Left lung (tissue), 10 donors: Measurements from ENCODE around the gene PPP2R2C. TPM values are rescaled to one million over a fixed set of nuclear protein-coding genes. Genes with fewer than 3 reads are reported as not detected.

Experiments
- ATAC-seq: fragments of 200-7000 bp; cut with Tn5 transposase; one replicate; pipeline ENCODE4 v1.9.1; 2020; ENCODE audit warnings: moderate library complexity
- DNase-seq, 4 donors: peaks; one replicate each; pipeline ENCODE4 v3.0.0-alpha.2; 2013 to 2020
- H3K27ac ChIP-seq, 2 donors: fragments of 200-600 bp; sonication (generic) in 1 of 2; one replicate each; pipeline versions ENCODE4 v1.5.0 to v1.8.0; 2020 to 2021
- H3K27me3 ChIP-seq, 2 donors: fragments of 200-600 bp; sonication (generic) in 1 of 2; one replicate each; pipeline versions ENCODE4 v1.5.0 to v1.8.0; 2020 to 2021
- H3K36me3 ChIP-seq, 2 donors: fragments of 200-600 bp; sonication (generic) in 1 of 2; one replicate each; pipeline versions ENCODE4 v1.5.0 to v1.8.0; 2020 to 2021
- H3K4me1 ChIP-seq, 2 donors: fragments of 200-600 bp; one replicate each; pipeline ENCODE4 v1.8.0; 2021
- H3K4me3 ChIP-seq, 2 donors: fragments of 200-600 bp; sonication (generic) in 1 of 2; one replicate each; pipeline versions ENCODE4 v1.5.0 to v1.8.0; 2020 to 2021; ENCODE audit warnings: mild to moderate bottlenecking in 1 of 2
- H3K9me3 ChIP-seq, 2 donors: fragments of 200-600 bp; sonication (generic) in 1 of 2; one replicate each; pipeline versions ENCODE4 v1.5.0 to v1.8.0; 2020 to 2021
- intact Hi-C, 2 donors: fragments of 100-400 bp; cut with DNase I; formaldehyde crosslinking; loops; one replicate each; pipeline versions ENCODE4 v1.11.2 to v1.14.2; 2022
- polyA plus RNA-seq, 6 donors: library from polyadenylated mRNA; unstranded; fragments of 120-200 nt; gene quantifications; one replicate each; pipeline ENCODE4 v1.2.1, GENCODE V29; 2013; ENCODE audit not compliant: insufficient read length in 6 of 6
- total RNA-seq, 2 donors: library from RNA; stranded (reverse); fragmentation: NEBNext Ultra II Directional; extraction: Animal tissue kit (Norgen Biotek cat#: 25700); gene quantifications; one replicate each; pipeline ENCODE4 v1.2.1, GENCODE V29; 2021
- TF ChIP-seq, protein P1 (sequence below), 2 donors: fragments of 200-600 bp; sonication (generic) in 1 of 2; IDR thresholded peaks; one replicate each; pipeline versions ENCODE4 v1.5.0 to v1.8.0; 2021; ENCODE audit warnings: antibody characterized with exemption in 2 of 2
- donor health status: DM: no; HTN: yes; CAD: no.
- donor health status: DM: no; HTN: no; CAD: no.

Gene PPP2R2C
- total and polyA plus RNA-seq, 8 donors = 0.29 to 0.50 (median 0.43) TPM; not detected in 1

DNA sequence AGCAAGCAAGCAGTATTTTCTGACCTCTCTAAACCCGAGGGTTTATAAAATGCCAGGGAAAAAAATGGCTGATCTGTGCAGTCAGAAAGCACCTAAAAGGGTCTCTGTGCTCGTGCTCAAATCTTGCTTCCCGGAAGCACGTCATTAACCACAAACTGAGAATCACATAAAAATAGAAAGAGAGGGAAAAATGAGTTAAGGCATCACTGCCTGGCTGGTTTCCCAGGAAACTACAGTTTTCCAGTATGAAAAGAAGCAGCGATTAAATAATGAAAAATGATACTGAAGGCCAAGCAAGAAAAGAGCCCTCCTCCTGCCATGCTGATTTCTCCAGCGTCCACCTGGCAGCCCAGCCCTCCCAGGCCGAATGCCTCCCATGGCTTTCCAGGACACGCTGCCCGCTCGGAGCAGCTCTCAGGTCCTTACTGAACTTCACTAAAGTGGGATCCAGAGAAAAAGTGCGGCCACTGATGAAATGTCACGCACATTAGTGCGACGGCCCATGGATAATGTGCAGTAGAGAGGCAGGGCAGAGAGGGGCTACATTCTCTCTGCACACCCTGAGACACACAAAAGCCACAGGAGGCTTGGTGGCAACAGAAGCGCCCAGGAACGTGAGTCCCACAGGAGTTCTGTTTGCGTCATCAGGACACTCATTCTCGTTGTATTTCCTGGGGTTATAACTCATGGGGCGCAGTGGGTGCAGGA, 122.4 kb downstream of the PPP2R2C start:
- TF ChIP-seq, protein P1, sequence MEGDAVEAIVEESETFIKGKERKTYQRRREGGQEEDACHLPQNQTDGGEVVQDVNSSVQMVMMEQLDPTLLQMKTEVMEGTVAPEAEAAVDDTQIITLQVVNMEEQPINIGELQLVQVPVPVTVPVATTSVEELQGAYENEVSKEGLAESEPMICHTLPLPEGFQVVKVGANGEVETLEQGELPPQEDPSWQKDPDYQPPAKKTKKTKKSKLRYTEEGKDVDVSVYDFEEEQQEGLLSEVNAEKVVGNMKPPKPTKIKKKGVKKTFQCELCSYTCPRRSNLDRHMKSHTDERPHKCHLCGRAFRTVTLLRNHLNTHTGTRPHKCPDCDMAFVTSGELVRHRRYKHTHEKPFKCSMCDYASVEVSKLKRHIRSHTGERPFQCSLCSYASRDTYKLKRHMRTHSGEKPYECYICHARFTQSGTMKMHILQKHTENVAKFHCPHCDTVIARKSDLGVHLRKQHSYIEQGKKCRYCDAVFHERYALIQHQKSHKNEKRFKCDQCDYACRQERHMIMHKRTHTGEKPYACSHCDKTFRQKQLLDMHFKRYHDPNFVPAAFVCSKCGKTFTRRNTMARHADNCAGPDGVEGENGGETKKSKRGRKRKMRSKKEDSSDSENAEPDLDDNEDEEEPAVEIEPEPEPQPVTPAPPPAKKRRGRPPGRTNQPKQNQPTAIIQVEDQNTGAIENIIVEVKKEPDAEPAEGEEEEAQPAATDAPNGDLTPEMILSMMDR (IDR thresholded peaks at IDR 0.05) = no peak
- Histone ChIP-seq H3K9me3 (no peaks in the 10 kb centered on the region), H3K27me3 (peaks cover 0 to 62% of the 10 kb centered on the region in 2 donors), H3K4me1 (no peaks in the 10 kb centered on the region), H3K4me3 (no peak overlapping the region), H3K36me3 (no peaks in the 10 kb centered on the region), H3K27ac (no peak overlapping the region)
- ATAC-seq = no peak
- peak in 1 of 4 donors; percentile 44 for DNase-seq
- intact Hi-C loops = no loop called here

DNA sequence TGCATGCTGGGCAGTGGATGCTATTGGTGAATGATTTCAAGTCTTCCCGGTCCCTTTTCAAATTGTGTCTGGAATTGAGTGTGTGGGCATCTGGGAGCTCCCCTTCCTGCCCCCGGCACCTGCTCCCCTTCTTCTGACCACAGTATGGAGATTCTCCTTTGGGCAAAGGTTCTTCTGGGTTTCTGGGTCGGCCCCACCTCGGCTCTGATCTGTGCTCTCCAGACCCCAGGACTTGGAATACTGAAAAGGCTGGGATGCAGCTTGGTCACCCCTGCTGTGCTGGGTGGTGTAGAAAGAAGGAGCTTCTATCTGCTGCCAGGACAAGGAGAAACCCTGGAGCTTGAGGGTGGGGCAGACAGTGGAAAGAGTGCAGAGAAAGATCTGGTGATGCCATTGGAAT, 124.0 kb downstream of the PPP2R2C start:
- Histone ChIP-seq H3K9me3 (no peaks in the 10 kb centered on the region), H3K4me3 (no peak overlapping the region), H3K4me1 (no peaks in the 10 kb centered on the region), H3K27ac (no peak overlapping the region), H3K27me3 (peaks cover 0 to 62% of the 10 kb centered on the region in 2 donors), H3K36me3 (no peaks in the 10 kb centered on the region)
- TF ChIP-seq, protein P1 (IDR thresholded peaks at IDR 0.05) = no peak
- ATAC-seq (no peak), DNase-seq (peak in 1 of 4 donors; percentile 17)
- intact Hi-C loops = no loop called here

DNA sequence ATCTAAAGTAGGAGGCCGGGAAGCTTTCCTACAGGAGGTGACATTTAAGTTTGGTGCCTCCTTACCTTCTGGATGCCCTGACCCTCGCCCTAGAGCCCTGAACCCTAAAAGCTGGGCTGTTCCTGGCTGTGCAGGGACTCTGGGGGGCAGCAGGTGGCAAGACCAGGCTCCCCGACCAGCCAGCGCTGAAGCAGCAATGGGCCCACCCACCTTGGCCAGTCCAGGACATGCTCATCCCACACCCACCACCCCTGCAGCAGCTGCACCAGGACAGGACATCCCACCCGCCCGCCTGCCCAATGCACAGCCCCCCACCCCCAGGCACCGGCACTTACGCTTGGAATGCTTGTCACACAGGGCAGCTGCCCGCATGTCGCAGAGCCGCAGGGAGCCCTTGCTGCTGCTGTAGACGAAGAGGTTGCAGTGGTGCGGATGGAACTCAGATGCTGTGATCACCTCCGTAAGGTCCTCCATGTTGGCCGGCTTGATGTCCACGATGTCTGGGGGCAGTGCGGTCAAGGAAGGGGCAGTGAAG, 124.8 kb downstream of the PPP2R2C start:
- no peaks in the 10 kb centered on the region for H3K9me3 ChIP-seq
- TF ChIP-seq, protein P1 (IDR thresholded peaks at IDR 0.05) = no peak
- H3K4me3 ChIP-seq = no peak overlapping the region
- H3K27me3 ChIP-seq = peaks cover 0 to 62% of the 10 kb centered on the region in 2 donors
- ATAC-seq = no peak
- no peaks in the 10 kb centered on the region for H3K4me1 ChIP-seq
- no peaks in the 10 kb centered on the region for H3K36me3 ChIP-seq
- DNase-seq = peak in 1 of 4 donors; percentile 69
- intact Hi-C loops = no loop called here
- no peak overlapping the region for H3K27ac ChIP-seq

DNA sequence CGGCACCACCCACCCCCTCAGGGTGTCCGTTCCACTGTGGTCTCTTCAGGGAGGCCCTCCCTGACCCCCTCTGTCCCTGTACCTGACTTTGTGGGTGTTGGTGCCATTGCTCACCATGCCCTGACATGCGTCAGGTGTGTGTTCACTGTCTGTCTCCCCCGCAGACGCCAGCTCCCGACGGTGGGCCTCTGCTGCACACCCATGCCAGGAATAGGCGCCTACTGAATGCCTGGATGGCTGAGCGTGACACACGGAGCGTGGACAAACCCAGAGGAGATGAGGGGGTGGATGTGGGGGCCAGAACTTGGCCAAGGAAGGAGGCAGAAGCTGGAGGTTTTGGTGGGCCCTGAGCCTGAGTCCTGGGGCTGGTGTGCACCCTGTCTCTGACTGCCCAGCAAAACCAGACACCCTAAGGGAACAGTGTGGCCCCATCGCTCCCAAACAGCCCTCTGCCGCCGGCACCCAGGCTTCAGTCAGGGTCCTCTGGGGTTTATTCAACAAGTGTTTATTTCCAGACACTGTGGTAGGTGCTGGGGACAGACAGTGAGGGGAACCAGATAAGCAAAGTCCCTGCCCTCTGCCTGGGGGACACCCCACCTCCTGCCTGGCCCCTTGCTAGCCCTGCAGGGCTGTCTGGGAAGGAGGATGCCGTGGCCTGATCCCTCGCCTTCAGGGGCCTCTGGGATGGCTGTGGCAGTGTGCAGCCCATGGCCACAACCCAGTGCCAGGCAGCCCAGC, 125.9 kb downstream of the PPP2R2C start:
- H3K4me1 ChIP-seq = no peaks in the 10 kb centered on the region
- intact Hi-C loops = no loop called here
- ATAC-seq (no peak), DNase-seq (peak in 1 of 4 donors; percentile 45)
- no peaks in the 10 kb centered on the region for H3K9me3 ChIP-seq
- H3K27ac ChIP-seq = no peak overlapping the region
- peaks cover 0 to 55% of the 10 kb centered on the region in 2 donors for H3K27me3 ChIP-seq
- no peak overlapping the region for H3K4me3 ChIP-seq
- no peaks in the 10 kb centered on the region for H3K36me3 ChIP-seq
- TF ChIP-seq, protein P1 (IDR thresholded peaks at IDR 0.05) = no peak

DNA sequence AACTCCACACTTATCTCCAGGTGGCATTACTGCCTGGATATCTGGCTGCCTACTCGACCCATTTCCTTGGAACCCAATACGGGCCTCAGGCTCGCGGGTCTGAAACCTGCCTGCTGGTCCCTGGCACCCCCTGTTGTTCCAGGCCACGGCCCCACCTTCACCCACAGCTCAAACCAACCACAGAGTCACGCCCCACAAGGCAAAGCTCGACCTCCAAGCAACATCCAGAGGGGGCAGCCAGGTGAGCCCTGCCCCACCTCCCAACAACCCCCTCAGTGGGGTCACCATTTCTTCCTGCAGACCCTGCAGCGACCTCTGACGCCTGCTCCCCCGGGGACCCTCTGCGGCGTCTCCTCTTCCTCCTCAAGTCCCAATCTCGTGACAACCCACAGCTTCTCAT, 126.5 kb downstream of the PPP2R2C start:
- intact Hi-C loops = no loop called here
- no peak for ATAC-seq
- TF ChIP-seq, protein P1 (IDR thresholded peaks at IDR 0.05) = no peak

More for the DNA sequence above, 126.5 kb downstream of the PPP2R2C start:
- Histone ChIP-seq H3K4me1 (no peaks in the 10 kb centered on the region), H3K27ac (no peak overlapping the region), H3K36me3 (no peaks in the 10 kb centered on the region), H3K9me3 (no peaks in the 10 kb centered on the region), H3K4me3 (no peak overlapping the region), H3K27me3 (peaks cover 0 to 50% of the 10 kb centered on the region in 2 donors)
- DNase-seq = peak in 1 of 4 donors; percentile 51
